Lower leg skin (tissue), 4 donors: ENCODE data around the gene PDE1A. TPM values are rescaled to one million over a fixed set of nuclear protein-coding genes. Genes with fewer than 3 reads are reported as not detected.

Source experiments
- DNase-seq, 2 donors: peaks; one replicate each; pipeline ENCODE4 v3.0.0-alpha.2; 2019; ENCODE audit warnings: low spot score in 2 of 2
- H3K4me3 ChIP-seq: fragments of 200-600 bp; sonication (generic); 2 replicates; pipeline ENCODE4 v1.5.1; 2017; ENCODE audit warnings: mild to moderate bottlenecking, low read depth; ENCODE audit not compliant: poor library complexity, severe bottlenecking
- CTCF ChIP-seq, 3 donors: fragments of 450-650 bp; IDR thresholded peaks; one replicate each; pipeline ENCODE4 v1.5.1; 2016; ENCODE audit warnings: antibody characterized with exemption in 3 of 3, mild to moderate bottlenecking in 3 of 3, moderate library complexity in 2 of 3
- POLR2A ChIP-seq, 2 donors: fragments of 450-650 bp; IDR thresholded peaks; one replicate each; pipeline ENCODE4 v1.6.1; 2016 to 2017; ENCODE audit warnings: antibody characterized with exemption in 2 of 2, mild to moderate bottlenecking in 1 of 2, moderate library complexity in 1 of 2
- WGBS, 2 donors: methylation state at CpG; one replicate each; pipeline ENCODE4 v1.1.5; 2018; 5-methylcytosine and 5-hydroxymethylcytosine counted together
- intact Hi-C: fragments of 100-400 bp; cut with DNase I; formaldehyde crosslinking; loops from one replicate; pipeline ENCODE4 v1.15.0; 2023; ENCODE audit warnings: low total_unique reads
- total RNA-seq, 4 donors: library from RNA; depleted of rRNA; stranded (reverse); fragments of >200 nt; gene quantifications; one replicate each; pipeline ENCODE4 v1.1.0, GENCODE V29; 2016

The PDE1A gene
- total RNA-seq, 4 donors from 2014 or later: 0.11 to 4.3 (median 2.2) TPM

- no peak overlapping the region for H3K4me3 ChIP-seq
- TF ChIP-seq POLR2A (IDR thresholded peaks at IDR 0.05) (no peak), CTCF (IDR thresholded peaks at IDR 0.05) (no peak)
- intact Hi-C loops: no loop called here
- 51 to 62% methylated on average over 5 of the region's 5 CpGs for WGBS, 2 donors
- no peak for DNase-seq
Measured at GRCh38 chr2:182240862-182241371, 185.9 kb downstream of the PDE1A start.

- intact Hi-C loops: no loop called here
- H3K4me3 ChIP-seq: no peak overlapping the region
- no peak for TF ChIP-seq POLR2A (IDR thresholded peaks at IDR 0.05)
- TF ChIP-seq CTCF (IDR thresholded peaks at IDR 0.05): no peak
- DNase-seq: no peak
Measured at GRCh38 chr2:182230561-182230960, 196.3 kb downstream of the PDE1A start.

GRCh38 chr2:182229297-182229696, 197.5 kb downstream of the PDE1A start:
- WGBS, 2 donors: 70 to 86% methylated on average over 2 of the region's 2 CpGs
- H3K4me3 ChIP-seq: no peak overlapping the region
- no peak for DNase-seq
- TF ChIP-seq CTCF (IDR thresholded peaks at IDR 0.05): no peak
- TF ChIP-seq POLR2A (IDR thresholded peaks at IDR 0.05): no peak
- intact Hi-C loops: no loop called here

- no peak overlapping the region for H3K4me3 ChIP-seq
- DNase-seq: no peak
- 82 to 86% methylated on average over 2 of the region's 2 CpGs for WGBS, 2 donors
- TF ChIP-seq POLR2A (IDR thresholded peaks at IDR 0.05): no peak
- no peak for TF ChIP-seq CTCF (IDR thresholded peaks at IDR 0.05)
- intact Hi-C loops: no loop called here
Measured at GRCh38 chr2:182228741-182229140, 198.1 kb downstream of the PDE1A start.

GRCh38 chr2:182228073-182228473, 198.8 kb downstream of the PDE1A start:
- intact Hi-C loops: no loop called here
- DNase-seq: no peak
- no peak overlapping the region for H3K4me3 ChIP-seq
- WGBS, 2 donors: 45 to 59% methylated on average over 2 of the region's 2 CpGs
- TF ChIP-seq CTCF (IDR thresholded peaks at IDR 0.05) (no peak), POLR2A (IDR thresholded peaks at IDR 0.05) (no peak)

GRCh38 chr2:182226807-182227206, 200.0 kb downstream of the PDE1A start:
- no peak overlapping the region for H3K4me3 ChIP-seq
- intact Hi-C loops: no loop called here
- DNase-seq: no peak
- TF ChIP-seq POLR2A (IDR thresholded peaks at IDR 0.05) (no peak), CTCF (IDR thresholded peaks at IDR 0.05) (no peak)
- 84 to 85% methylated on average over 4 of the region's 4 CpGs for WGBS, 2 donors
